Measurements from ENCODE around the gene NTSR1.

NTSR1 gene

DNA sequence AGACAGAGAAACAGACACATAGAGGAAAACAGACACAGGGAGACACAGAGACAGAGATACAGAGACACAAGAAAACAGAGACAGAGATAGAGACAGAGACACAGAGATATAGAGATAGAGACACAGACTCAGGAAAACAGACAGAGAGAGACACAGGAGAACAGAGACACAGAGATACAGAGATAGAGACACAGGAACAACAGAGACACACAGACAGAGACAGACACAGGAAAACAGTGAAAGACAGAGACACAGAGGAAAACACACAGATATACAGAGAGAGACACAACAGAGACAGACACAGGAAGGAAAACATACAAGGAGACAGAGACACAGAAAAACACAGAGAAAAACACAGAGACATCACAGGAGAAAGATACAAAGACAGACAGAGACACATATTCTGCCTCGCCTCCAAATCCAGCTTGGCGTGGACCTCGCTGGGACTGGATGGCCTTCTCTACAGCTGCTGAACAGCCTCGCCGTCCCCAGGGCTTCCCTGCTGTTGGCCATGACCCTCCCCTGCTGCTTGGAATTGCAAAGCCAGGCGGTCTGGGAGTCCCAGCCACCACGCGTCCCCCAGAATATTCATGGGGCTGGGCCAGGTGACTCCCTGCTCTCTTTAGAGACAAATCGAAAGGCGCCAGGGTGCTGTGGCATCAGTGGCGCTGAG is 36.8 kb downstream of the NTSR1 start:
- Histone ChIP-seq H3F3A (ENCODE audit: low read depth) (peaks cover 5% of the 10 kb centered on the region; the same call in 1 of the 2 replicates), H3K9me2 (replicated peaks; ENCODE audit: low read depth, low read length) (no peaks in the 10 kb centered on the region), H3K4me3 (ENCODE audit: low read length, poor library complexity, severe bottlenecking) (no peak overlapping the region), H3K9me3 (ENCODE audit: insufficient read depth, low read depth, low read length) (no peaks in the 10 kb centered on the region), H4K20me1 (ENCODE audit: insufficient read depth, low read length, poor library complexity, severe bottlenecking) (no peaks in the 10 kb centered on the region), H3K36me3 (ENCODE audit: insufficient read depth, low read length) (no peaks in the 10 kb centered on the region), H3K4me1 (ENCODE audit: insufficient read depth, low read length, poor library complexity, severe bottlenecking) (peaks cover 15% of the 10 kb centered on the region), H3K79me2 (ENCODE audit: insufficient read depth, low read length) (no peaks in the 10 kb centered on the region), H2AFZ (ENCODE audit: low read length) (no peak overlapping the region), H3K4me2 (ENCODE audit: low read depth, low read length, poor library complexity, severe bottlenecking) (no peak overlapping the region), H3K9ac (ENCODE audit: low read depth, low read length, poor library complexity, severe bottlenecking) (no peak overlapping the region), H3K27me3 (ENCODE audit: insufficient read depth, low read length, poor library complexity, severe bottlenecking) (no peaks in the 10 kb centered on the region)
- TF ChIP-seq CTCF (conservative IDR thresholded peaks at IDR 0.05; ENCODE audit: low read length) (no peak), EZH2phosphoT487 (IDR thresholded peaks at IDR 0.05; ENCODE audit: borderline replicate concordance) (no peak)

DNA sequence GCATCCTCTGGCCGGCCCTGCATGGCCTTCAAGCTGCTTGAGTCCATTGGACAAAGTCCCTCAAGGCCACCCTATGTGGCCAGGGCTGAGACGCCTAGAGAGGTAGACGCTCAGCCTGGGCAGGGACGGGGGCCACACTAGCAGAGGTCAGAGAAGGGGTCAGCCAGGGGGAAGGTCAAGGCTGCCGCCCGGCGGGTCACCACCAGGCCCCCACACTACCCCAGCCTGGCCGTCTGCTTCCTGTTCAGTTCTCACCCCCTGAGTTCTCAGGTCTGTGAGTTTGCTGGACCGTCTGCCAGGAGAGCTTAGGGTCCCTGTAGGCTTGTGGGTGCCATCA is 37.3 kb downstream of the NTSR1 start:
- Histone ChIP-seq H3K27me3 (ENCODE audit: insufficient read depth, low read length, poor library complexity, severe bottlenecking) (no peaks in the 10 kb centered on the region), H3K4me1 (ENCODE audit: insufficient read depth, low read length, poor library complexity, severe bottlenecking) (peaks cover 10% of the 10 kb centered on the region), H3K36me3 (ENCODE audit: insufficient read depth, low read length) (no peaks in the 10 kb centered on the region), H3K9me3 (ENCODE audit: insufficient read depth, low read depth, low read length) (no peaks in the 10 kb centered on the region), H3K79me2 (ENCODE audit: insufficient read depth, low read length) (no peaks in the 10 kb centered on the region), H3K9me2 (replicated peaks; ENCODE audit: low read depth, low read length) (no peaks in the 10 kb centered on the region), H3K4me3 (ENCODE audit: low read length, poor library complexity, severe bottlenecking) (no peak overlapping the region), H3F3A (ENCODE audit: low read depth) (no peaks in the 10 kb centered on the region), H3K4me2 (ENCODE audit: low read depth, low read length, poor library complexity, severe bottlenecking) (no peak overlapping the region), H2AFZ (ENCODE audit: low read length) (no peak overlapping the region), H4K20me1 (ENCODE audit: insufficient read depth, low read length, poor library complexity, severe bottlenecking) (no peaks in the 10 kb centered on the region), H3K9ac (ENCODE audit: low read depth, low read length, poor library complexity, severe bottlenecking) (no peak overlapping the region)
- TF ChIP-seq CTCF (conservative IDR thresholded peaks at IDR 0.05; ENCODE audit: low read length): no peak
- TF ChIP-seq EZH2phosphoT487 (IDR thresholded peaks at IDR 0.05; ENCODE audit: borderline replicate concordance): no peak

- no peaks in the 10 kb centered on the region for H3K9me3 ChIP-seq (ENCODE audit: insufficient read depth, low read depth, low read length)
Observed at GRCh38 chr20:62748311-62748710, 39.7 kb downstream of the NTSR1 start.

More at GRCh38 chr20:62748311-62748710, 39.7 kb downstream of the NTSR1 start:
- Histone ChIP-seq H3K79me2 (ENCODE audit: insufficient read depth, low read length) (no peaks in the 10 kb centered on the region), H3K27me3 (ENCODE audit: insufficient read depth, low read length, poor library complexity, severe bottlenecking) (no peaks in the 10 kb centered on the region), H3K36me3 (ENCODE audit: insufficient read depth, low read length) (no peaks in the 10 kb centered on the region), H3K4me2 (ENCODE audit: low read depth, low read length, poor library complexity, severe bottlenecking) (no peak overlapping the region), H3F3A (ENCODE audit: low read depth) (no peaks in the 10 kb centered on the region), H3K9ac (ENCODE audit: low read depth, low read length, poor library complexity, severe bottlenecking) (no peak overlapping the region), H4K20me1 (ENCODE audit: insufficient read depth, low read length, poor library complexity, severe bottlenecking) (no peaks in the 10 kb centered on the region), H3K4me3 (ENCODE audit: low read length, poor library complexity, severe bottlenecking) (no peak overlapping the region), H3K4me1 (ENCODE audit: insufficient read depth, low read length, poor library complexity, severe bottlenecking) (no peaks in the 10 kb centered on the region), H3K9me2 (replicated peaks; ENCODE audit: low read depth, low read length) (no peaks in the 10 kb centered on the region), H2AFZ (ENCODE audit: low read length) (no peak overlapping the region)
- TF ChIP-seq CTCF (conservative IDR thresholded peaks at IDR 0.05; ENCODE audit: low read length) (no peak), EZH2phosphoT487 (IDR thresholded peaks at IDR 0.05; ENCODE audit: borderline replicate concordance) (no peak)

Data from Loucy (cell line).